H1 (cell line): ENCODE measurements around the gene MRE11. TPM values are rescaled to one million over a fixed set of nuclear protein-coding genes. Genes with fewer than 3 reads are reported as not detected.

Source experiments
- CTCF ChIA-PET: fragments of 300-600 bp; sonication (Branson Sonifier 250); formaldehyde crosslinking; loops from one replicate; lab custom pipeline; 2021; ENCODE audit not compliant: partially characterized antibody; lab: Charles Lee
- POLR2A ChIA-PET: fragments of 300-600 bp; sonication (Branson Sonifier 250); formaldehyde crosslinking; loops from one replicate; lab custom pipeline; 2021; ENCODE audit warnings: inconsistent platforms; ENCODE audit not compliant: partially characterized antibody; lab: Charles Lee
- DNase-seq, 2 experiments: peaks; one replicate each; pipeline versions ENCODE4 v3.0.0 to v3.0.0-alpha.2; 2010 to 2022; ENCODE audit warnings: low spot score in 2 of 2, low read depth in 1 of 2, mixed read lengths in 1 of 2
- FAIRE-seq: peaks from 2 replicates; lab custom pipeline; 2011; peaks lifted over from hg19 to GRCh38; lab: Jason Lieb, UNC
- H2AFZ ChIP-seq: 2 replicates; pipeline ENCODE4 v1.8.1; 2012; ENCODE audit warnings: low read length, inconsistent platforms
- H2AK5ac ChIP-seq: 2 replicates; pipeline ENCODE4 v1.6.1; 2013; ENCODE audit warnings: low read depth, low read length
- H2BK120ac ChIP-seq: replicated peaks from 2 replicates; pipeline ENCODE3; 2013; ENCODE audit warnings: low read depth, low read length, inconsistent platforms
- H2BK12ac ChIP-seq: 2 replicates; pipeline ENCODE4 v1.6.1; 2013; ENCODE audit warnings: low read depth, low read length
- H2BK15ac ChIP-seq: 2 replicates; pipeline ENCODE4 v1.6.1; 2013; ENCODE audit warnings: low read length
- H2BK20ac ChIP-seq: 2 replicates; pipeline ENCODE4 v1.6.1; 2013; ENCODE audit warnings: low read length
- H2BK5ac ChIP-seq: 2 replicates; pipeline ENCODE4 v1.6.1; 2013; ENCODE audit warnings: low read depth, low read length
- H3K14ac ChIP-seq: 2 replicates; pipeline ENCODE4 v1.6.1; 2013; ENCODE audit warnings: inconsistent platforms; ENCODE audit not compliant: insufficient read length
- H3K18ac ChIP-seq: 2 replicates; pipeline ENCODE4 v1.6.1; 2013; ENCODE audit warnings: low read length; ENCODE audit errors: extremely low read depth
- H3K23ac ChIP-seq: 2 replicates; pipeline ENCODE4 v1.6.1; 2013; ENCODE audit warnings: inconsistent platforms; ENCODE audit not compliant: insufficient read length
- H3K23me2 ChIP-seq: 2 replicates; pipeline ENCODE4 v1.6.1; 2013; ENCODE audit warnings: low read depth, low read length
- H3K27ac ChIP-seq: 2 replicates; pipeline ENCODE4 v1.6.1; 2011; ENCODE audit warnings: low read depth, low read length, inconsistent platforms
- H3K27me3 ChIP-seq, 4 experiments: replicated peaks in 1 of 4; 1 replicate in 1 of 4; 2 replicates in 3 of 4; pipeline versions ENCODE4 v1.6.1 to v1.8.1; 2011 to 2013; ENCODE audit warnings: low read length in 3 of 4, mild to moderate bottlenecking in 3 of 4, inconsistent platforms in 2 of 4, mixed read lengths in 2 of 4, moderate library complexity in 1 of 4; ENCODE audit not compliant: control insufficient read depth in 3 of 4, insufficient read depth in 3 of 4; ENCODE audit errors: extremely low read depth in 1 of 4
- H3K36me3 ChIP-seq, 4 experiments: 2 replicates each; pipeline versions ENCODE4 v1.6.1 to v1.8.1; 2011 to 2013; ENCODE audit warnings: mild to moderate bottlenecking in 4 of 4, low read length in 3 of 4, moderate library complexity in 2 of 4, control low read depth in 1 of 4, inconsistent platforms in 1 of 4; ENCODE audit not compliant: insufficient read depth in 4 of 4, control insufficient read depth in 2 of 4
- H3K4ac ChIP-seq: replicated peaks from 2 replicates; pipeline ENCODE3; 2013; ENCODE audit warnings: low read length, low read depth, mixed read lengths, inconsistent platforms; ENCODE audit not compliant: insufficient read length
- H3K4me1 ChIP-seq, 4 experiments: replicated peaks in 1 of 4; 1 replicate in 1 of 4; 2 replicates in 3 of 4; pipeline versions ENCODE4 v1.6.1 to v1.8.1; 2011 to 2013; ENCODE audit warnings: low read length in 3 of 4, inconsistent platforms in 2 of 4, mixed read lengths in 1 of 4; ENCODE audit not compliant: insufficient read depth in 4 of 4, control insufficient read depth in 3 of 4
- H3K4me2 ChIP-seq, 2 experiments: 2 replicates each; pipeline versions ENCODE4 v1.6.1 to v1.8.1; 2011 to 2013; ENCODE audit warnings: low read depth in 2 of 2, low read length in 2 of 2, control low read depth in 1 of 2, inconsistent platforms in 1 of 2, mild to moderate bottlenecking in 1 of 2; ENCODE audit not compliant: insufficient read depth in 1 of 2
- H3K4me3 ChIP-seq, 4 experiments: fragments of 200-600, 300-600 bp in 1 of 4; sonication (generic), shearing (Covaris generic), sonication (Bioruptor Twin) in 1 of 4; 2 replicates each; pipeline versions ENCODE4 v1.5.1 to v1.8.1; 2011 to 2016; ENCODE audit warnings: low read length in 4 of 4, low read depth in 3 of 4, control low read depth in 2 of 4, inconsistent platforms in 2 of 4, mild to moderate bottlenecking in 2 of 4, mixed read lengths in 1 of 4, moderate library complexity in 1 of 4; ENCODE audit not compliant: insufficient read depth in 2 of 4; ENCODE audit errors: extremely low read depth in 1 of 4
- H3K56ac ChIP-seq: replicated peaks from 2 replicates; pipeline ENCODE3; 2013; ENCODE audit warnings: low read depth, mild to moderate bottlenecking, mixed read lengths, low read length, inconsistent platforms; ENCODE audit not compliant: insufficient read length
- H3K79me1 ChIP-seq: 2 replicates; pipeline ENCODE4 v1.6.1; 2013; ENCODE audit warnings: low read depth, low read length, control low read depth
- H3K79me2 ChIP-seq, 2 experiments: 2 replicates each; pipeline versions ENCODE4 v1.6.1 to v1.8.1; 2012 to 2013; ENCODE audit warnings: low read length in 2 of 2, mild to moderate bottlenecking in 2 of 2, inconsistent platforms in 1 of 2; ENCODE audit not compliant: insufficient read depth in 2 of 2, control insufficient read depth in 1 of 2
- H3K9ac ChIP-seq, 4 experiments: replicated peaks in 1 of 4; 1 replicate in 1 of 4; 2 replicates in 3 of 4; pipeline versions ENCODE4 v1.6.1 to v1.8.1; 2011 to 2013; ENCODE audit warnings: low read depth in 3 of 4, low read length in 3 of 4, control low read depth in 2 of 4, mild to moderate bottlenecking in 2 of 4, moderate library complexity in 2 of 4, inconsistent platforms in 1 of 4; ENCODE audit errors: extremely low read depth in 1 of 4
- H3K9me3 ChIP-seq, 2 experiments: 2 replicates each; pipeline versions ENCODE4 v1.6.1 to v1.8.1; 2012 to 2013; ENCODE audit warnings: mild to moderate bottlenecking in 2 of 2, moderate library complexity in 2 of 2, control low read depth in 1 of 2, inconsistent platforms in 1 of 2, low read depth in 1 of 2, low read length in 1 of 2, mixed read lengths in 1 of 2; ENCODE audit not compliant: insufficient read depth in 2 of 2
- H4K20me1 ChIP-seq, 2 experiments: replicated peaks in 1 of 2; 2 replicates each; pipeline versions ENCODE3 to v1.8.1; 2011 to 2013; ENCODE audit warnings: inconsistent platforms in 2 of 2, low read length in 2 of 2, mild to moderate bottlenecking in 1 of 2; ENCODE audit not compliant: insufficient read depth in 2 of 2, control insufficient read depth in 1 of 2
- H4K5ac ChIP-seq: 2 replicates; pipeline ENCODE4 v1.6.1; 2013; ENCODE audit warnings: low read length, low read depth, mixed read lengths, inconsistent platforms; ENCODE audit not compliant: insufficient read length
- H4K8ac ChIP-seq: 2 replicates; pipeline ENCODE4 v1.8.0; 2013; ENCODE audit warnings: mild to moderate bottlenecking, moderate library complexity, low read length, inconsistent platforms; ENCODE audit not compliant: insufficient read depth; ENCODE audit errors: extremely low read depth
- H4K91ac ChIP-seq: replicated peaks from 2 replicates; pipeline ENCODE3; 2013; ENCODE audit warnings: low read length, mixed read lengths, inconsistent platforms; ENCODE audit not compliant: insufficient read length
- CREB1 ChIP-seq: IDR thresholded peaks from 2 replicates; pipeline ENCODE4 v1.6.1; 2012; ENCODE audit warnings: inconsistent platforms
- CTCF ChIP-seq, 3 experiments: IDR thresholded peaks; 1 replicate in 2 of 3; 2 replicates in 1 of 3; pipeline versions ENCODE4 v1.5.1 to v1.6.1; 2011; ENCODE audit warnings: low read length in 3 of 3, mild to moderate bottlenecking in 3 of 3, inconsistent platforms in 2 of 3, low read depth in 1 of 3, moderate library complexity in 1 of 3; ENCODE audit not compliant: insufficient read depth in 1 of 3; ENCODE audit errors: control extremely low read depth in 1 of 3
- RAD21 ChIP-seq, 2 experiments: IDR thresholded peaks in 1 of 2; conservative IDR thresholded peaks in 1 of 2; 2 replicates each; pipeline ENCODE4 v1.6.1; 2011; ENCODE audit warnings: low read depth in 2 of 2, low read length in 2 of 2, improper control_type of control experiment in 1 of 2, inconsistent platforms in 1 of 2, mild to moderate bottlenecking in 1 of 2, moderate library complexity in 1 of 2
- WGBS, 2 experiments: shearing (Covaris generic) in 1 of 2; methylation state at CpG; one replicate each; pipeline versions ENCODE4 v1.1.6 to v1.1.7; 2013 to 2015; ENCODE audit warnings: low lambda C conversion rate in 2 of 2, mixed read lengths in 2 of 2, inconsistent platforms in 1 of 2, low coverage in 1 of 2, missing lambda C conversion rate in 1 of 2; ENCODE audit not compliant: insufficient replicate concordance in 2 of 2, insufficient coverage in 1 of 2, insufficient read length in 1 of 2; ENCODE audit errors: extremely low coverage in 1 of 2, missing lambda C conversion rate in 1 of 2; 5-methylcytosine and 5-hydroxymethylcytosine counted together
- polyA plus RNA-seq, 7 experiments: library from polyadenylated mRNA; depleted of rRNA in 3 of 7; stranded (reverse) in 5 of 7; unstranded in 2 of 7; fragments of >200 nt in 5 of 7; fragments of 200-250 nt in 2 of 7; gene quantifications; 1 replicate in 5 of 7; 2 replicates in 1 of 7; 4 replicates in 1 of 7; pipeline versions ENCODE4 v1.2.1 to v1.2.3, GENCODE V29; 2011 to 2013; ENCODE audit warnings: missing spikeins in 2 of 7, mixed read lengths in 2 of 7
- total RNA-seq: library from RNA; stranded (reverse); fragmentation: NEBNext Ultra II Directional; extraction: Animal tissue kit (Norgen Biotek cat#: 25700); gene quantifications from 2 replicates; pipeline ENCODE4 v1.2.1, GENCODE V29; 2021

MRE11 gene
- total and polyA plus RNA-seq, 2 of the 8 experiments (the other 6 are each of a cell fraction or from before 2014, with no cell fraction given): 7.2 to 43.4 TPM

GRCh38 chr11:94519478-94520084 lies 25.9 kb upstream of the MRE11 start:
- CTCF ChIA-PET: interaction anchor here (0.7 to 2.7 kb wide), 21 partner anchors 8 to 409 kb away, joined by 3 to 16 read pairs (median 3); partner anchors contain the start of genes ANKRD49, C11orf97 and MRE11
- no peak overlapping the region for H4K5ac ChIP-seq
- H3K36me3 ChIP-seq: no peaks in the 10 kb centered on the region
- H2BK15ac ChIP-seq: no peak overlapping the region
- DNase-seq: no peak
- H2AFZ ChIP-seq: peak overlapping the region; percentile 90; the same call in 1 of the 2 replicates
- H3K56ac ChIP-seq: no peak overlapping the region
- H2BK12ac ChIP-seq: no peak overlapping the region
- H3K9me3 ChIP-seq: no peaks in the 10 kb centered on the region
- H3K4me1 ChIP-seq: no peaks in the 10 kb centered on the region
- H3K27me3 ChIP-seq: no peaks in the 10 kb centered on the region
- WGBS, 2 experiments: 13% methylated on average over 5 of the region's 5 CpGs; no CpG with 5 or more reads in 1 of the 2 experiments
- H4K20me1 ChIP-seq: no peaks in the 10 kb centered on the region
- H2BK5ac ChIP-seq: no peak overlapping the region
- H3K4me3 ChIP-seq: no peak overlapping the region
- H3K14ac ChIP-seq: no peak overlapping the region
- no peak overlapping the region for H2BK120ac ChIP-seq
- H3K4me2 ChIP-seq: no peak overlapping the region
- H4K8ac ChIP-seq: no peak overlapping the region
- H3K23ac ChIP-seq: no peak overlapping the region
- no peak for FAIRE-seq
- H3K4ac ChIP-seq: no peak overlapping the region
- H3K18ac ChIP-seq: no peak overlapping the region
- no peak overlapping the region for H2BK20ac ChIP-seq
- no peak overlapping the region for H4K91ac ChIP-seq
- no peak overlapping the region for H3K27ac ChIP-seq
- H3K79me1 ChIP-seq: no peaks in the 10 kb centered on the region
- no peaks in the 10 kb centered on the region for H3K79me2 ChIP-seq
- TF ChIP-seq CTCF (IDR thresholded peaks at IDR 0.05; ENCODE audit: control extremely low read depth in 1 of 3, insufficient read depth in 1 of 3, low read depth in 1 of 3, low read length in 3 of 3) (peak in 2 of 3 experiments; percentile 28 to 34; a peak in 2 of 4 replicates), RAD21 (IDR thresholded peaks at IDR 0.05 in 1 of 2, conservative IDR thresholded peaks at IDR 0.05 in 1 of 2; ENCODE audit: low read depth in 2 of 2, low read length in 2 of 2) (peak in 1 of 2 experiments; percentile 23; a peak in 1 of 4 replicates), CREB1 (no peak)
- H2AK5ac ChIP-seq: no peak overlapping the region
- H3K23me2 ChIP-seq: no peaks in the 10 kb centered on the region
- POLR2A ChIA-PET: no interaction called here
- H3K9ac ChIP-seq: no peak overlapping the region
